BLaER1 treated with 17β-estradiol and CSF1 and Interleukin-3, amounts not matched to agents 10 nM and 100 nM (cell line): ENCODE measurements around the gene SLC39A3.

ENCODE experiments used
- H3K27ac ChIP-seq, 11 experiments: shearing (Covaris generic); formaldehyde crosslinking; 2 replicates each; pipeline ENCODE4 v1.8.1; 2022
- H3K27me3 ChIP-seq, 11 experiments: shearing (Covaris generic); formaldehyde crosslinking; 2 replicates each; pipeline ENCODE4 v1.8.1; 2022
- H3K36me3 ChIP-seq, 11 experiments: shearing (Covaris generic); formaldehyde crosslinking; 2 replicates each; pipeline ENCODE4 v1.8.1; 2022
- H3K4me1 ChIP-seq, 10 experiments: shearing (Covaris generic); formaldehyde crosslinking; 2 replicates each; pipeline ENCODE4 v1.8.1; 2022
- H3K4me2 ChIP-seq, 11 experiments: shearing (Covaris generic); formaldehyde crosslinking; 2 replicates each; pipeline ENCODE4 v1.8.1; 2022
- H3K4me3 ChIP-seq, 10 experiments: shearing (Covaris generic); formaldehyde crosslinking; 2 replicates each; pipeline ENCODE4 v1.8.1; 2022
- H3K9ac ChIP-seq, 11 experiments: shearing (Covaris generic); formaldehyde crosslinking; 2 replicates each; pipeline ENCODE4 v1.8.1; 2022
- H3K9me3 ChIP-seq, 11 experiments: shearing (Covaris generic); formaldehyde crosslinking; replicated peaks in 1 of 11; 2 replicates each; pipeline ENCODE4 v1.8.1; 2022
- H4K20me1 ChIP-seq, 11 experiments: shearing (Covaris generic); formaldehyde crosslinking; 2 replicates each; pipeline ENCODE4 v1.8.1; 2022
- Cebpa-rat ChIP-seq, 11 experiments: shearing (Covaris generic); IDR thresholded peaks; 2 replicates each; pipeline ENCODE4 v1.8.1; 2022

Gene SLC39A3, protein sequence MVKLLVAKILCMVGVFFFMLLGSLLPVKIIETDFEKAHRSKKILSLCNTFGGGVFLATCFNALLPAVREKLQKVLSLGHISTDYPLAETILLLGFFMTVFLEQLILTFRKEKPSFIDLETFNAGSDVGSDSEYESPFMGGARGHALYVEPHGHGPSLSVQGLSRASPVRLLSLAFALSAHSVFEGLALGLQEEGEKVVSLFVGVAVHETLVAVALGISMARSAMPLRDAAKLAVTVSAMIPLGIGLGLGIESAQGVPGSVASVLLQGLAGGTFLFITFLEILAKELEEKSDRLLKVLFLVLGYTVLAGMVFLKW

DNA sequence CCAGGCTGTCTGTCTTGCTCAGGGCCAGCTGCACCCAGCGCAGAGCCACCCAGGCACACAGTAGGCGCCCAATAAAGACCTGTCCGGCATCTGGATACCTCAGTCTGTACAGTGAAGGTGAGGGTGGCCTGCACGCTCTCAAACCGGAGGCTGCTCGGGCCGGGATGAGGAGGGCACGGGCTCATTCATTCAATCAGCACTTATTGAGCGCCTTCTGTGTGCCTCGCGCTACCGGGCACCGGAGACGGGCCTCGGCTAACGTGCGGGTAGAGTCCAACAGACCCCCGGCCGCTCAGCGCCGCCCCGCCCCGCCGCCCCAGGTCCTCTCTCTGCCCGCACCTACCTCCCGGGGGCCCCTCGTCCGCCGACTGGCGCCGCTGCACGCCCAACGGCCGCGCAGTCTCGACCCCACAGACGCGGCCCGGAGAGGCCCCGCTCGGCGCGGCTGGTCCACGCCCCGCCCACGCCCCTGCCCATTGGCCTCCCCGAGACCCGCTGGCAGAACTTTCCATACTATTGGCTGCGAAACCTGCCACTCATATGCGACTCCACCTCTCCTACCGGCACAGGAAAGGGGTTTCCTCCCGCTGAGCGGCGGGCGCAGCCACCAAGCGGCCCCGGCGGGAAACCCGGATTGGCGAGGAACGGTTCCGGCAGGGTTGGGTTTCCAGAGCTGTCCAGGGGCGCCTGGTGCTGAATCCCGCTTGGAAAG is at the start of gene SLC39A3:
SLC39A3 (minus strand) TSS at position 416 of the 712 bp plus-strand sequence. CDS start 2,760 bp downstream, outside the sequence.
- peak within 1 kb of the TSS; percentile 75 to 99 (median 89) for H3K4me3 ChIP-seq
- peaks cover 12 to 40% (median 30%) of the 10 kb centered on the region in 10 experiments for H3K4me1 ChIP-seq
- peak within 1 kb of the TSS; percentile 58 to 81 (median 75); a peak in 21 of 22 replicates for H3K27ac ChIP-seq
- H3K36me3 ChIP-seq: peaks cover 25 to 34% (median 28%) of the 10 kb centered on the region in 11 experiments
- peak within 1 kb of the TSS; percentile 85 to 98 (median 95) for H3K4me2 ChIP-seq
- H4K20me1 ChIP-seq: peaks cover 5 to 45% (median 26%) of the 10 kb centered on the region in 11 experiments; a peak in 20 of 22 replicates
- H3K9ac ChIP-seq: peak within 1 kb of the TSS; percentile 78 to 89 (median 86)
- H3K9me3 ChIP-seq: peaks cover 0 to 14% (median 10%) of the 10 kb centered on the region in 11 experiments; a peak in 16 of 22 replicates
- H3K27me3 ChIP-seq: no peaks in the 10 kb centered on the region; a peak in 2 of 22 replicates
- TF ChIP-seq Cebpa-rat (IDR thresholded peaks at IDR 0.05): no peak

DNA sequence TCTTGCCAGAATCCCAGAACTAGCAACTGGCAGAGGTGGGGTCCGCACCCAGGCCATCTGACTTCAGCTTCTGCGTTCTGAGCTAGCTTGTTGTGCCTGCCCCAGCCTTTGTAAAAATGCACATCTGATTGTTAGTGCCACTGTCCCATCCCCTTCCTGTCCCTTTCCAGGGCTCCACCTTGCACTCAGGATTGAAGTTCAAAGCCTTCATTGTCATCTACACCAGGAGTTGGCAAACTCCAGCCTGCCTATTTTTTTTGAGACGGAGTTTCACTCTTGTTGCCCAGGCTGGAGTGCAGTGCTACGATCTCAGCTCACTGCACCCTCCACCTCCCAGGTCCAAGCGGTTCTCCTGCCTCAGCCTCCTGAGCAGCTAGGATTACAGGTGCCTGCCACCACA is 48.4 kb upstream of the SLC39A3 start:
- H3K4me2 ChIP-seq: peak overlapping the region in 6 of 11 experiments; percentile 1 to 99 (median 86); a peak in 6 of 22 replicates
- H3K9ac ChIP-seq: peak overlapping the region in 6 of 11 experiments; percentile 8 to 96 (median 37); a peak in 5 of 22 replicates
- H3K4me3 ChIP-seq: no peak overlapping the region
- peaks cover 18 to 66% (median 56%) of the 10 kb centered on the region in 11 experiments for H3K36me3 ChIP-seq
- peaks cover 33 to 71% (median 57%) of the 10 kb centered on the region in 10 experiments for H3K4me1 ChIP-seq
- H3K9me3 ChIP-seq: no peaks in the 10 kb centered on the region
- H4K20me1 ChIP-seq: peaks cover 0 to 66% (median 53%) of the 10 kb centered on the region in 11 experiments; a peak in 16 of 22 replicates
- no peak overlapping the region for H3K27ac ChIP-seq
- no peaks in the 10 kb centered on the region for H3K27me3 ChIP-seq
- no peak for TF ChIP-seq Cebpa-rat (IDR thresholded peaks at IDR 0.05)

DNA sequence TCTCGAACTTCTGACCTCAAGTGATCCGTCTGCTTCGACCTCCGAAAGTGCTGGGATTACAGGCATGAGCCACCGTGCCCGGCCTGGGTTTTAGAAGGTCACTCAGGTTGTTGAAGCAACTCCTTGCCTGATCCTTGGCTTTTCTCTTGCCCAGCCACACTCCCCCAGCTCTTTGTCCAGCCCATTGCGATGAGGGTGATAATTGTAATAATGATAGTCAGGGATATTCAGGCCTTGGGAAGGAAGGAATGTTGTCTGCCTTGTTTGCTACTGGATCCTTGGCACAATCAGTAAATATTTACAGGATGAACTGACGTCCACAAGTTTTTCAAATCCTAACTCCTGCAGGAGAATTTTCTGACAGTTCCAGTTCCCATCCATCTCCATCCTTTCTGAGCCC is 47.3 kb upstream of the SLC39A3 start:
- Histone ChIP-seq H3K4me1 (peaks cover 36 to 70% (median 60%) of the 10 kb centered on the region in 10 experiments), H3K27ac (peak overlapping the region in 2 of 11 experiments; percentile 4 to 20; a peak in 2 of 22 replicates), H3K9ac (peak overlapping the region in 10 of 11 experiments; percentile 17 to 96 (median 48); a peak in 17 of 22 replicates), H3K36me3 (peaks cover 18 to 56% (median 46%) of the 10 kb centered on the region in 11 experiments), H3K4me2 (peak overlapping the region in 10 of 11 experiments; percentile 80 to 99 (median 95); a peak in 20 of 22 replicates), H3K9me3 (no peaks in the 10 kb centered on the region), H3K4me3 (peak overlapping the region in 3 of 10 experiments; percentile 89 to 91 (median 90); a peak in 2 of 20 replicates), H4K20me1 (peaks cover 1 to 67% (median 55%) of the 10 kb centered on the region in 11 experiments; a peak in 19 of 22 replicates), H3K27me3 (no peaks in the 10 kb centered on the region)
- TF ChIP-seq Cebpa-rat (IDR thresholded peaks at IDR 0.05): no peak

GRCh38 chr19:2785244-2785997 is 45.6 kb upstream of the SLC39A3 start, which contains the start of gene THOP1:
TSS of gene THOP1 (plus strand) at chr19:2785503. CDS start at chr19:2785663, 160 bp downstream.
- peaks cover 15 to 70% (median 55%) of the 10 kb centered on the region in 11 experiments; a peak in 21 of 22 replicates for H4K20me1 ChIP-seq
- H3K9ac ChIP-seq: peak within 1 kb of the TSS; percentile 84 to 97 (median 91)
- H3K36me3 ChIP-seq: peaks cover 2 to 51% (median 34%) of the 10 kb centered on the region in 11 experiments; a peak in 21 of 22 replicates
- TF ChIP-seq Cebpa-rat (IDR thresholded peaks at IDR 0.05): no peak
- peak within 1 kb of the TSS; percentile 80 to 99 (median 93) for H3K4me2 ChIP-seq
- no peaks in the 10 kb centered on the region for H3K9me3 ChIP-seq
- H3K4me1 ChIP-seq: peaks cover 53 to 79% (median 72%) of the 10 kb centered on the region in 10 experiments
- no peaks in the 10 kb centered on the region for H3K27me3 ChIP-seq
- H3K4me3 ChIP-seq: peak within 1 kb of the TSS; percentile 83 to 99 (median 90)
- peak within 1 kb of the TSS; percentile 44 to 99 (median 90); a peak in 21 of 22 replicates for H3K27ac ChIP-seq

DNA sequence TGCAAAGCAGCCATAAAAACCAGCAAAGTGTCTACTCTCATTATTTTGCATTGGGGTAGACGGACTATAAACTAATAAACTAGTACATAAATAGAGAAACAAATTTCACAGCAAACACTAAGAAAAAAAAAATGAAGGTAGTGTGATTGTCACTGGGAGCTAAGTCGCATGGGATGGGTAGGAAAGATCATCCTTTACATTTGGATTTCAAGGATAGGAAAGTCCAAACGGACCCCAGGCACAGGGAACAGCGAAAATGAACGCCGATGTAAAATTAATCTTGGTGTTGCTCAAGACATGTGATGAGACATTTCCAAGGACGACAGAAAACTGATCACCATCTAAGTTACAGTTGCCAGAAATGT is 43.9 kb upstream of the SLC39A3 start:
- Histone ChIP-seq H3K4me1 (peaks cover 61 to 84% (median 80%) of the 10 kb centered on the region in 10 experiments), H3K9ac (peak overlapping the region in 8 of 11 experiments; percentile 94 to 99 (median 96); a peak in 15 of 22 replicates), H3K27me3 (no peaks in the 10 kb centered on the region), H3K36me3 (peaks cover 0 to 51% (median 40%) of the 10 kb centered on the region in 11 experiments; a peak in 20 of 22 replicates), H4K20me1 (peaks cover 32 to 70% (median 55%) of the 10 kb centered on the region in 11 experiments; a peak in 21 of 22 replicates), H3K4me2 (peak overlapping the region; percentile 70 to 93 (median 82)), H3K9me3 (no peaks in the 10 kb centered on the region), H3K27ac (peak overlapping the region in 10 of 11 experiments; percentile 24 to 99 (median 94); a peak in 19 of 22 replicates), H3K4me3 (peak overlapping the region in 9 of 10 experiments; percentile 20 to 100 (median 97); a peak in 14 of 20 replicates)
- TF ChIP-seq Cebpa-rat (IDR thresholded peaks at IDR 0.05): peak in 1 of 11 experiments; percentile 2; a peak in 1 of 22 replicates

DNA sequence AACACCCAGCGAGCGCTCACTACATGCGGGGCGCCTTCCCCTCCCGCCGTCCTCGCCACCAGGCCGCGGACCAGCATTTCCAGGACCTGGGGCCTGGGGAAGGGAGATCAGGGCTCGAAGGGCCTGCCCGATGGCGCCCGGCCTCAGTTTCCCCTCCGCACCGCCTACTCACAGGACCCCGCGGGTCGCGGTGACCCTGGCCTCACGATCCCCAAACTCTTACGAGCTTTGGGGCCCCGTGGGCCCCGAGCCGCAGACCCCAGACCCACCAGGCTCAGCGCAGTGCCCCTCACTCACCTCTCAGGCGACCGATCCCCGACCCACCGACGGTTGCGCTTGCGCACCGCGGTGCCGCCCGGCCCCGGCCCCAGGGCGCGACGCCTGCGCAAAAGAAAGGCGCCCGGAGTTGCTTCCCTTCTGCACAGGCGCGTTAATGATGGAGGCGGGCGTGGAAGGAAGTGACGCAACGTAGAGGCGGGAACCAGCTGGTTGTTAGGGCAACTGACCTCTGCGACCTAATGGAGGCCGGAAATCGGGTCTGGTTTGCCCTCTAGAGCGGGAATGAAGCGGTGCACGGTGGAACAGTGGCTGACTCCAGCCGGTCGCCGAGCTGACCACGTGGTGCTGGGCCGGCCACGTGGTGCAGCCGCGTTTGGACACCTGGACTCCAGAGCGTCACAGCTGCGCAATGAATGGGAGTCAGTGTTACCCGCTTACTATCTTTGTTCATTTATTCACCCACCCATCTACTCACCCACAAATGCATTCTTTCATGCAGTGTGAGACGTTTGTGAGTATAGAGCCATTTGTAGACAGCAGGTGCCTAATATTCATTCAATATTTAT is 43.3 kb upstream of the SLC39A3 start, which contains the start of gene SGTA:
SGTA (minus strand) TSS at position 338 of the 845 bp plus-strand sequence. CDS start 14,205 bp downstream, outside the sequence.
- peak within 1 kb of the TSS; percentile 92 to 99 (median 95) for H3K27ac ChIP-seq
- H3K4me2 ChIP-seq: peak within 1 kb of the TSS; percentile 89 to 98 (median 95)
- peak in 4 of 11 experiments; percentile 10 to 47 (median 26); a peak in 2 of 22 replicates for TF ChIP-seq Cebpa-rat (IDR thresholded peaks at IDR 0.05)
- H3K4me1 ChIP-seq: peaks cover 63 to 84% (median 78%) of the 10 kb centered on the region in 10 experiments
- H4K20me1 ChIP-seq: peaks cover 37 to 70% (median 55%) of the 10 kb centered on the region in 11 experiments; a peak in 21 of 22 replicates
- H3K9me3 ChIP-seq: no peaks in the 10 kb centered on the region
- peak within 1 kb of the TSS; percentile 92 to 100 (median 97) for H3K9ac ChIP-seq
- peaks cover 0 to 48% (median 36%) of the 10 kb centered on the region in 11 experiments; a peak in 21 of 22 replicates for H3K36me3 ChIP-seq
- H3K4me3 ChIP-seq: peak within 1 kb of the TSS; percentile 86 to 100 (median 98)
- H3K27me3 ChIP-seq: no peaks in the 10 kb centered on the region
